GM18502 (cell line): ENCODE results near the gene ZNF512.
"Not testable (repeated sequence)": the region's sequence is repeated elsewhere in the genome, so short reads cannot be mapped to it uniquely, and the experiment has no call there.

Source experiments
- ATAC-seq: cut with Tn5 transposase; IDR thresholded peaks from one replicate; pipeline ENCODE4 v1.9.1; 2021; ENCODE audit warnings: mild to moderate bottlenecking; ENCODE audit not compliant: unreplicated experiment, poor library complexity

Gene ZNF512

DNA sequence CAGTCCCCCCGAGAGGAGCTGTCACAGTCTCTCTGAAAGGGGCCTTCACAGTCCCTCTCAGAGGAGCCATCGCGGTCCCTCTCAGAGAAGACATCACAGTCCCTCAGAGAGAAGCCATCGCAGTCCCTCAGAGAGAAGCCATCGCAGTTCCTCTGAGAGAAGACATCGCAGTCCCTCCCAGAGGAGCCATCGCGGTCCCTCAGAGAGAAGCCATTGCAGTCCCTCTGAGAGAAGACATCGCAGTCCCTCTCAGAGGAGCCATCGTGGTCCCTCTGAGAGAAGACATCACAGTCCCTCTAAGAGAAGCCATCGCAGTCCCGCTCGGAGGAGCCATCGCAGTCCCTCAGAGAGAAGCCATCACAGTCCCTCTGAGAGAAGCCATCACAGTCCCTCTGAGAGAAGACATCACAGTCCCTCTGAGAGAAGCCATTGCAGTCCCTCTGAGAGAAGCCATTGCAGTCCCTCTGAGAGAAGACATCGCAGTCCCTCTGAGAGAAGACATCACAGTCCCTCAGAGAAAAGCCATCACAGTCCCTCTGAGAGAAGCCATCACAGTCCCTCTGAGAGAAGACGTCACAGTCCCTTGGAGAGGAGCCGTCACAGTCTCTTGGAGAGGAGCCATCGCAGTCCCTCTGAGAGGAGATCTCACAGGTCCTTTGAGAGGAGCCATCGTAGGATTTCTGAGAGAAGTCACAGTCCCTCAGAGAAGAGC is 1.3 kb upstream of the ZNF512 start:
- ATAC-seq = no peak

DNA sequence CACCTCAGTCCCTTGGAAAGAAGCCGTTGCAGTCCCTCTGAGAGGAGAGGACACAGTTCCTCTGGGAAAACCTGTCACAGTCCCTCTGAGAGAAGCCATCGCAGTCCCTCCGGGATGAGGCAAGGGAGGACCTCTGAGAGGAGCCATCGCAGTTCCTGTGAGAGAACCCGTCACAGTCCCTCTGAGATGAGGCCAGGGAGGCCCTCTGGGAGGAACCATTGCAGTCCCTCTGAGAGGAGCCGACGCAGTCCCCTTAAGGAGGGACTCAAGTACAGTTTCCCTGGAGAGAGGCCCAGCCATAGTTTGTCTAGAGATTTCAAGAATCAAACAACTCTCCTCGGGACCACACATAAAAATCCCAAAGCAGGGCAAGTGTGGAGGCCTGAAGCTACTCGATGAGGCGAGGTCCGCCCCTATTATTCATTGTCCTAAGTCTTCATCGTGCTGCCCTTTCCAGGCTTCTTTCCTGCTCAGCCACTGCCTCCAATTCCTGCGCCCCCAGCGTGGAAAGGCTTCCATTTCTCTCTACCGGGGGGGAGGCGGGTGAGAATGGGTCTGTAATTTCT is 630 bp upstream of the ZNF512 start:
- no peak for ATAC-seq

DNA sequence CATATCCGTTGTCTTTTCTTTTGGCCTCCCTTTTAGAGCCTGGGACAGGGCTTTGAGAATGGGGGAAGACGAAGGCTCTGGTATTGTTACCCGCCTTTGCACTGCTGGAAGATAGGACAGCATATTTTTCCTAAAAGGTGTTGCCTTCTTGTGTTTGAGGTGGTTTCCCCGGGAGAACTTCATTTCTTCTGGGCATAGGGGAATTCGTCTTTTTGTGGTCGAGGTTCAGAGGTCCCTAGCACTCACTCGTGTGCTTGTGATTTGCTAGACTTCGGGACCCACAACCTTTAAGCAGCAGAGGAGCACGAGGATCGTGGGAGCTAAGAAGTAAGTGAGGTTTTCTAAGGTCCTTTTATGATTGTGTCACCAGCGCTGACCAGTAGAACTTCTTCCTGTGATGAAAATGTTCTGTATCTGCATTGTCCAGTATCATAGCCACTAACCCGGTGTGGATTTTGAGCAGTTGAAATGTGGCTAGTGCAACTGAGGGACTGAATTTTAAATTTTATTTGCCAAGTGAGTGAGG is 611 bp downstream of the ZNF512 start:
- peak; percentile 4 for ATAC-seq

DNA sequence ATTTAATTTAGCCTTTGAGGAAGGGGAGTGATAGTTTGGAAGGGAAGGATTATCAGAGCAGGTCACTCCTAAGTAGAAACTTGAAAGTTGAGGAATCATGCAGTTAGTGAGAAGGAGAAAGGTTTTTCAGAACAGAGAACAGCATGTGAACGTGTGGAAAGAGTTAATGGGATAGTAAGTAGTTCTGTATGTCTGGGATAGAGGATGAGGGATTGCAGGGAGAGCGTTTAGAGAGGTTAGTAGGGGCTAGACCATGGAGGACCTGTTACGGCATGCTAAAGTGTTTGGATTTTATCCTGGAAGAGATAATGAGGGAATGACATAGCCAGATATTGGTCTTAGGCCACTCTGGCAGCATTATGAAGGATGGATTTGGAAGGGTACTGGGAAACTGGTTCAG is 1.8 kb downstream of the ZNF512 start:
- no peak for ATAC-seq

DNA sequence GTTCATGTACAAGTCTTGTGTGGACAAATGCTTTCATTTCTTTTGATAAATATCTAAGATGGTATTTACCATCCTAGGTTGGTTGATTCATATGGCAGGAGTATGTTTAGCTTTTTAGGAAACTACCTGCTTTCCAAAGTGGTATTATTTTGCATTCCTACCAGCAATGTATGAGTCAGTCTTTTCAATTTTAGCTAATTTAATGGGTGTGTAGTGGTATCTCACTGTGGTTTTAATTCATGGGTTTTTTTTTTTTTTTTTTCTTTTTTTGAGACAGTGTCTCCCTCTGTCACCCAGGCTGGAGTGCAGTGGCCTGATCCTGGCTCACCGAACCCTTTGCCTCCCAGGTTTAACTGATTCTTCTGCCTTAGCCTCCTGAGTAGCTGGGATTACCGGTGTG is 4.2 kb downstream of the ZNF512 start:
- no peak for ATAC-seq

DNA sequence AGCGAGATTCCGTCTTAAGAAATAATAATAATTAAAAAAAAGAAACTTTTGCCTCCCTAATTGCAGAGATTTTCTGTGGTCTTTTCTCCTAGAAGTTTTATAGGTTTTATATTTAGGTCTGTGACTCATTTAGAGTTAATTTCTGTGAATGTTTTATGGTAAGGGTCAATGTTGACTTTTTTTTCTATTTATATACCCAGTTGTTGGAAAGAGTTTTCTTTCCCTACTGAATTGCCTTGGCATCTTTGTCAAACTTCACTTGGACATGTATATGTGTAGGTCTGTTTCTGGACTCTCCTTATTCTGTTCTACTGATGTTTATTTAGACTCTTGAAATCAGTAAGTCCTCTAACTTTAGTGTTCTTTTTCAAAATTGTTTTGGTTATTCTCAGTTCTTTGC is 5.5 kb downstream of the ZNF512 start:
- no peak for ATAC-seq

DNA sequence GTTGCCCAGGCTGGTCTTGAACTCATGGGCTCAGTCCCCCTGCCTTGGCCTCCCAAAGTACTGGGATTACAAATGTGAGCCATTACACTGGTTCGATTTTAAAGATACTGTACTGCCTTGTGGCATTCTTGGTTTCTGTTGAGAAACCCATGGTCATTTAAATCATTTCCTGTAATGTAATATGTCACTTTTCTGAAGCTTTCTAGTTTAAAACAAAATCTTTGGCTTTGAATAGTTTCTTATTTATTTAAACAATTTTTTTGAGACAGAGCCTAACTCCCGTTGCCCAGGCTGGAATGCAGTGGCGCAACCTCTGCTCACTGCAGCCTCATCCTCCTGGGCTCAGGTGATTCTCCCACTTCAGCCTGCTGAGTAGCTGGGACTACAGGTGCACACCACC is 8.9 kb downstream of the ZNF512 start:
- no peak for ATAC-seq

DNA sequence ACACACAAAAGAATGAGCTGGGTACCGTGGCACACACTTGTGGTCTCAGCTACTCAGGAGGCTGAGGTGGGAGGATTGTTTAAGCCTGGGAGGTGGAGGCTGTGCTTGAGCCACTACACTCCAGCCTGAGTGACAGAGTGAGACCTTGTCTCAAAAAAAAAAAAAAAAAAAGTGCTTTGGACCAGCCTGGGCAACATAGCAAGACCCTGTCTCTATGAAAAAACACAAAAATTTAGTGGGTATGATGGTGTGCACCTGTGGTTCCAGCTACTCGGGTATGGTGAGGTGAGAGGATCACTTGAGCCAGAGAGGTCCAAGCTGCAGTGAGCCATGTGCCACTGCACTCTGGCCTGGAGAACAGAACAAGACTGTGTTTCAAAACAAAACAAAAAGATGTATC is 10.4 kb downstream of the ZNF512 start:
- no peak for ATAC-seq

DNA sequence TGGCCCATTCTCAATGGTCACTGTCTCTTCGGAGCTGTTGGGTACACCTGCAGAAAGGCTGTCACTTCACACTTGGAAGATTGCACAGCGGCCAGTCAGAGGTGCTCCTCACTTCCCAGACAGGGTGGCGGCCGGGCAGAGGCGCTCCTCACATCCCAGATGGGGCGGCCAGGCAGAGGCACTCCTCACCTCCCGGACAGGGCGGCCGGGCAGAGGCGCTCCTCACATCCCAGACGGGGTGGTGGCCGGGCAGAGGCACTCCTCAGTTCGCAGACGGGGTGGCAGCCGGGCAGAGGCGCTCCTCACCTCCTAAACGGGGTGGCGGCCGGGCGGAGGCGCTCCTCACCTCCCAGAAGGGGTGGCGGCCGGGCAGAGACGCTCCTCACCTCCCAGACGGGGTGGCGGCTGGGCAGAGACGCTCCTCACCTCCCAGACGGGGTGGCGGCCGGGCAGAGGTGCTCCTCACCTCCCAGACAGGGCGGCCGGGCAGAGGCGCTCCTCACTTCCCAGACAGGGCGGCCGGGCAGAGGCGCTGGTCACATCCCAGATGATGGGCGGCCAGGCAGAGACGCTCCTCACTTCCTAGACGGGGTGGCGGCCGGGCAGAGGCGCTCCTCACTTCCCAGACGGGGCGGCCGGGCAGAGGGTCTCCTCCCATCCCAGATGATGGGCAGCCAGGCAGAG is 11.3 kb downstream of the ZNF512 start:
- not testable (repeated sequence) for ATAC-seq

DNA sequence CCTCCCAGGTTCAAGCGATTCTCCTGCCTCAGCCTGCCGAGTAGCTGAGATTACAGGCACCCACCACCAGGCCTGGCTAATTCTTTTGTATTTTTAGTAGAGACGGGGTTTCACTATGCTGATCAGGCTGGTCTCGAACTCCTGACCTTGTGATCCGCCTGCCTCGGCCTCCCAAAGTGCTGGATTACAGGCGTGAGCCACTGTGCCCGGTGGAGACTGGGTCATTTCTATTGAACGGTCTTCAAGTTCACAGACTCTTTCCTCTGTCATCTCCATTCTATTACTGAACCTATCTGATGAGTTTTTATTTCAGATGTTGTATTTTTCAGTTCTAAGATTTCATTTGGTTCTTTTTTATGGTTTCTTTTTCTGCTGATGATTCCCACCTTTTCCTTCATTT is 12.6 kb downstream of the ZNF512 start:
- ATAC-seq = not testable (repeated sequence)

DNA sequence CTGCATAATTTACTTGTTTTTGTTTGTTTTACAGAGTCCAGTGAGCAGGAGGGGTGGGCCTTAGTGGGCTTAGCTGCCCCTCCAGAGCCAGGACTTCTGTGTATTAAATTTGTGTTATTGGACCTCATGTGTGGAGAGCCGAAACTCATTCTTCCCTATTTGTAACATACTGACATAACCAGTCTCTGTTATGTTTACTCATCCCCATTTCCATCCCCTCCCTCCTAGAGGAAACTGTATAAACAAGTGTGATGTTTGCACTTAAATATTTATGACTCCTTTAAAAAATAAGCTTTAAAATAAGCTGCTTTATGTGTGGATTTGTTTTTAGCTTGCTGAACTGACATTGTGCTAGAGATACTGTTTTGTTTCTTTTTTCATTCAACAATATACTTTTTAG is 13.8 kb downstream of the ZNF512 start:
- ATAC-seq = no peak

DNA sequence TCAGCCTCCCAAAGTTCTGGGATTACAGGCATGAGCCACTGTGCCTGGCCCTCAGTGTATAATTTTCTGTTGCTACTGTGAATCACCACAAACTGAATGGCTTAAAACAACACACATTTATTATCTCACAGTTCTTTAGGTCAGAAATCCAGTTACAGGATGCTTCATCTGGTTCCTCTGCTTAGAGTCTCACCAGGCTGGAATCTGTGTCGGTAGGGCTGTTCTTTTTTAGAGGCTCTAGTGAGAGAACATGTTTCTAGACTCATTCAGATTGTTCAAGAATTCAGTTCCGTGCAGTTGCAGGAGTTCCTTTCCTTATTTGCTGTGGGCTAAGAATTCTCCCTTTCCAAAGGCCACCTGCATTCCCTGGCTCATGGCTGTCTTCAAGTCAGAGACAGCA is 23.8 kb downstream of the ZNF512 start:
- no peak for ATAC-seq

DNA sequence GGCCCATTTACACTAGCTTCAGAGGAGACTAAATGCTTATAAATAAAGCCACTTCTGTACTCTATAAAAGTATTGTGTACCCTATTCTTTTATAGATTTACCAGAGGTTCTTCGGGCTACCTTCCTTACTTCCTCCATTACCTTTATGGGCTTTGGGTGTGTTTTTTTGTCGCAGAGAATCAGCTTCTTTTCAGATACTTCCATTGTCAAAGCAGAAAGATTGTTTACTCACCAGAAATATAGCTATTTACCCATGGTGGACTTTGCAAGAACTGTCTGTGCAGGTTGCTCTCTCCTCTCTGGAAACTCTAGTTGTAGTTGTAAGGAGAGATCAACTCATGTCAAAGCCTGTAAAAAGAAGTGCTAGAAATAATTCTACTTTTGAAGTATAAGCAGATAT is 31.1 kb downstream of the ZNF512 start:
- no peak for ATAC-seq

DNA sequence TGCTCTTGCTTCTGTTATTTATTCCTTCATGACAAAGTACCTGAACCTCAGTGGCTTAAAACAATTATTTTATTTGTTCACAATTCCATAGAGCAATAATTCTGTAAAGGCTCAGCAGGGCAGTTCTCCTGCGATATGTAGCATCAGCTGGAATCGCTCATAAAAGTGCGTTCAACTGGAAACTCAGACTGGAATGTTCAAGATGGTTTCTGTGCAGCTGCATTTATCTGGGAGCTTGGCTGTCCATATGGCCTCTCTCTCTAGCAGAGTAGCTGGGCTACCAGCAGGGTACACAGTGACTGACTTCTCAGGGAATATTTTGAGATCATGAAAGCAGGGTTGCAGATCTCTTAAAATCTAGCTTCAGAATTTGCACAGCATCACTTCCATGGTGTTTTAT is 32.5 kb downstream of the ZNF512 start:
- no peak for ATAC-seq

DNA sequence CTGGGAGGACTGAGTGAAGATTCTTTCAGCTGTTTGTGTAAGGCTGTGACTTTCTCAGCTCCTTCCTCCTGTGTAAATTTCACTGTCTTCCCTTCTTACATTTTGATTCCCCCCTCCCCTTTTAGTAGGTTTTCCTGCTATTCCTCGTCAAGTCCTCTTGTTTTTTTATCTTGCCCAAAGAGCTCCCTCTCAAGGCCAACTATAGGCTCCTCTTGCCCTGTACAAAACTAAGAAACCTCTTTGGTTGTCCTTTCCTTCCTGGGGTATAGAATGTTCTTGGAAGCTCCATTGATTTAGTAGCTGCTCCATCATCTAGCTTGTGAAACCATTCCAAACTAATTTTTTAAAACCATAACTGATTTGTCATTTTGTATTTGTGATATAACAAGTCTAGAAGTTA is 38.7 kb downstream of the ZNF512 start:
- ATAC-seq = no peak

DNA sequence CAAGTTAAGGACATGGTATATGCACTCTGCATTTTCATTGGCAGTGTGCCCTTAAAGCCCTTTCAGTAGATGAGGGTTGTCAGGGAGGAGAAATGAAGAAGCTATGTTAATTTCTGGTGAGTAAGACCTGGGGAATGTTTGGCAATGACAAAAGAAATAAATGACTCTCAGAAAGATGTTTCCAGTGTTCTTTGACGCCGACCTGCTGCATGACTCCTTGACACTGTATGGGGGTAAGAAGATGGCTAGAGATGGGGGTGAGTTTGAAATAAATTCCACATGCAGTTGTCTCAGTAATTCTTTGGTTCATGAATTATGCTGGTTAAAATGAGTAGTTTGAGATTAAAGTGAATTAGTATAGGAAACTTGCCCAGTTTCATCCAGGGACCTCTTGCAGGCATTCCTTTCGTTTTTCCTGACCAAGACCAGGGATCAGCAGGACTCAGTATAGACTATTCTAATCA is 40.1 kb downstream of the ZNF512 start:
- no peak for ATAC-seq

DNA sequence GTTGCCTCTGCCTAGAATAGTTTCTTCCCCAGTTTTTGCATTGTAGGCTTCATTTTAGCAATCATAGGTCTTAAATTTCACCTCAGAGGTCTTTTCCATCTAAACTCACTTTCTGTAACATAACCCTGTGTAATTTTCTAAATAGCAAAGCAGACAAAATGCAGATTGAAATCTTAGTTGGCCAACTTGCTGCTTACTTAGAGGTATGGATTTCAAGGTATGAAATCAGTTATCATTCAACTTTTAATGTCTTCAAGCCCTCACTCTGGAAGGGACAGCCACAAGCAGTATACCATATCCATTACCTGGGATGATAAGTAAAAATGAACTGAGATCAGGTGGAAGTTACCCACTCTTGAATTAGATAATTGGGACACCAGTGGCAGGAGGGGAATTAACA is 42.1 kb downstream of the ZNF512 start:
- ATAC-seq = no peak

DNA sequence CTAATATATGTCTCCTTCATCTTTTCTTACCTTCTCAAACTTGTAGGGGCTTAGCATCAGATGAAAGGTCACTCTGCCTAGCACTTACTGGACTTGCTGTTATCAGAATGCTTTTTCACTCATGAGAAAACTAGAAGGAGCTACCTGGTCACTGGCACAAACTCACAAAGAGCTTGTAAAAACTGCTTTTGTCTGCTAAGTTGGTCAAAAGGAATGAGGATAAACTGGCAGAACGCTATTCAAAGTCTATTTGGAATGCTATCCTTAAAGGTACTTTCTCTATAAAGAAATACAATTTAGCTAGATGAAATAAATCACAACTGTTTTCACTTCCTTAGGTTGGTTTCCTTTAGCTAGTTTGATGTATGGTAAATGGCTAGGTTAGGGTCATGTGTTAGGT is 43.5 kb downstream of the ZNF512 start:
- not testable (repeated sequence) for ATAC-seq

DNA sequence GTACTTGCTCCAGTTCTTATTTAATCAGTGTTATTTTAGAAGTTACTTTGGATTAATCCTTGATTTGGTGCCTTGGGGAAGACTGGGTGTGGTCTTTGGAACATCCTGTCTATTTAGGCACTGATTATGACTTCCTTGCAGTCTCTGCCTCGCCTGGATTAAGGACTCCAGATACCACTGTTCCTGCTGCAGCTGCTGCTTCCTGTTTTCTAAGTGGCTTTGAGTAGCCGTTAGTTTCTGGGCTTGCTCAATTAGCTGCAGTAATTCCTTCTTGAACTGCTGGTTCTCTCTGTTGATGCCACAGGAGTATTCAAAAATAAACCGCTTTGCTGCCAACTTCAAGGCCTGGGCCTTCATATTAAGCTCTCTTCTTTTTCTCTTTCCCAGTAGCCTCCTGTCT is 44.1 kb downstream of the ZNF512 start:
- not testable (repeated sequence) for ATAC-seq

DNA sequence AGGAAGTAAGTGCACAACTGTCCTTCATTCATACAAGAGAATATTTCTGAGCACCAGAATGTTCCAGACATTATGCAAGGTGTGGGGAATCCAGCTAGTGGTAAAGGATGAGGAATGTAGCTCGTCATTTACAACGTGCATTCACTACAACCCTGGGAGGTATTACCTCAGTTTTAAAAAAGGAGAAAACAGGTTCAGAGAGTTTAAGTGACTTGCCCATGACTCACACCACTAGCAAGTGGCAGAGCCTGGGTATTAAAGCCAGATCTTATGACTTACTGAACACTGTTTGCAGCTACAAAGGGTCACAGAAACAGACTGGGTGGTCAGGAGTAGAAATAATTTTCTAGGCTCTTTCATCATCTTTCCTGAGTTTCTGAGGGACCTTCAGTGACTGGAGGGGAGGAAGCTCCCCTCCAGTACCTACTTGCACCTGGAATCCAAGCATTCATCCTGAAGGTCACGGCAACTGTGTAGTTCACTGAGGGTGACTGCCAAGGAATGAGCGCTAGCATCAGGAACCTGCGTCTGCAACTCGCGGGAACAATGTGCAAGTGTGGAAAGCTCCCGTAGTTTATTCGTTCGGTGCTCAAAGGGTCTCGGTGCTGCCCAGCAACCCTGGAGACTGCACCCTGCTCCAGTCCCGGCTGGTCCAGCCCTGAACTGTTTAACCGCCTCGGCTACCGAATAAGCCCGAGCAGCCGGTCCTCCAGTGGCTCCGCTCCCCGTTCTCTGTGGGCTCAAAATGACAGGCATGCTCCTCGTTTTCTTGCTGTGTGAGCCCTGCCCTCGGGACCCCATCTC is 45.3 kb downstream of the ZNF512 start:
- ATAC-seq = peak; percentile 34
